GM19099 (cell line): Measurements from ENCODE around the gene POLR1A.

Source experiments
- POLR2A ChIP-seq: IDR thresholded peaks from 3 replicates; pipeline ENCODE4 v1.6.1; 2011; ENCODE audit warnings: low read depth; ENCODE audit not compliant: insufficient read length; ENCODE audit errors: extremely low read depth

Gene POLR1A

GRCh38 chr2:86014493-86014892 is 91.2 kb downstream of the POLR1A start:
- no peak for TF ChIP-seq POLR2A

- no peak for TF ChIP-seq POLR2A
Measured at GRCh38 chr2:86012007-86012712, 93.5 kb downstream of the POLR1A start.

GRCh38 chr2:86011449-86011941 is 94.2 kb downstream of the POLR1A start:
- no peak for TF ChIP-seq POLR2A

GRCh38 chr2:86010083-86010482 is 95.6 kb downstream of the POLR1A start:
- no peak for TF ChIP-seq POLR2A

- TF ChIP-seq POLR2A: no peak
Measured at GRCh38 chr2:86006524-86006923, 99.2 kb downstream of the POLR1A start.

- TF ChIP-seq POLR2A: no peak
Measured at GRCh38 chr2:86003967-86004366, 101.7 kb downstream of the POLR1A start.

GRCh38 chr2:86003104-86003503 is 102.6 kb downstream of the POLR1A start:
- no peak for TF ChIP-seq POLR2A

GRCh38 chr2:86002375-86002774 is 103.3 kb downstream of the POLR1A start:
- no peak for TF ChIP-seq POLR2A

GRCh38 chr2:86001326-86001725 is 104.4 kb downstream of the POLR1A start:
- no peak for TF ChIP-seq POLR2A

- no peak for TF ChIP-seq POLR2A
Measured at GRCh38 chr2:86000938-86001312, 104.8 kb downstream of the POLR1A start.

- no peak for TF ChIP-seq POLR2A
Measured at GRCh38 chr2:86000131-86000937, 105.4 kb downstream of the POLR1A start.

- no peak for TF ChIP-seq POLR2A
Measured at GRCh38 chr2:85999061-85999831, 106.4 kb downstream of the POLR1A start.

- TF ChIP-seq POLR2A: no peak
Measured at GRCh38 chr2:85998071-85998991, 107.4 kb downstream of the POLR1A start.

- no peak for TF ChIP-seq POLR2A
Measured at GRCh38 chr2:85997017-85997970, 108.4 kb downstream of the POLR1A start.

- TF ChIP-seq POLR2A: no peak
Measured at GRCh38 chr2:85996591-85996990, 109.1 kb downstream of the POLR1A start.
